ENCODE measurements around the gene CELSR1. TPM values are rescaled to one million over a fixed set of nuclear protein-coding genes. Genes with fewer than 3 reads are reported as not detected.

Gene CELSR1
- total RNA-seq, 1 experiment from 2014 or later, result 14.2 TPM

- POLR2A ChIA-PET (ENCODE audit: unreplicated experiment), result no interaction called here
- Histone ChIP-seq H4K20me1 (ENCODE audit: low read length) (no peaks in the 10 kb centered on the region), H3K27me3 (ENCODE audit: low read length) (no peaks in the 10 kb centered on the region), H3K4me2 (ENCODE audit: low read length) (no peak overlapping the region), H3K36me3 (ENCODE audit: low read depth, low read length) (peaks cover 21% of the 10 kb centered on the region), H3F3A (ENCODE audit: low read length, unreplicated experiment) (no peaks in the 10 kb centered on the region), H3K9me2 (replicated peaks; ENCODE audit: low read length) (no peaks in the 10 kb centered on the region), H3K79me2 (ENCODE audit: low read length) (no peaks in the 10 kb centered on the region), H3K4me1 (ENCODE audit: insufficient read depth, low read length) (peaks cover 4% of the 10 kb centered on the region; the same call in 1 of the 2 replicates), H3K9ac (ENCODE audit: low read length) (no peak overlapping the region), H3K4me3 (ENCODE audit: low read length) (no peak overlapping the region), H3K9me3 (ENCODE audit: low read length) (no peaks in the 10 kb centered on the region), H3K27ac (ENCODE audit: low read length) (no peak overlapping the region), H2AFZ (ENCODE audit: low read length) (no peak overlapping the region)
- TF ChIP-seq EZH2 (IDR thresholded peaks at IDR 0.05; ENCODE audit: low read length, unreplicated experiment) (no peak), EZH2phosphoT487 (IDR thresholded peaks at IDR 0.05; ENCODE audit: borderline replicate concordance, low read length) (no peak)
- TF ChIP-seq, protein P1, sequence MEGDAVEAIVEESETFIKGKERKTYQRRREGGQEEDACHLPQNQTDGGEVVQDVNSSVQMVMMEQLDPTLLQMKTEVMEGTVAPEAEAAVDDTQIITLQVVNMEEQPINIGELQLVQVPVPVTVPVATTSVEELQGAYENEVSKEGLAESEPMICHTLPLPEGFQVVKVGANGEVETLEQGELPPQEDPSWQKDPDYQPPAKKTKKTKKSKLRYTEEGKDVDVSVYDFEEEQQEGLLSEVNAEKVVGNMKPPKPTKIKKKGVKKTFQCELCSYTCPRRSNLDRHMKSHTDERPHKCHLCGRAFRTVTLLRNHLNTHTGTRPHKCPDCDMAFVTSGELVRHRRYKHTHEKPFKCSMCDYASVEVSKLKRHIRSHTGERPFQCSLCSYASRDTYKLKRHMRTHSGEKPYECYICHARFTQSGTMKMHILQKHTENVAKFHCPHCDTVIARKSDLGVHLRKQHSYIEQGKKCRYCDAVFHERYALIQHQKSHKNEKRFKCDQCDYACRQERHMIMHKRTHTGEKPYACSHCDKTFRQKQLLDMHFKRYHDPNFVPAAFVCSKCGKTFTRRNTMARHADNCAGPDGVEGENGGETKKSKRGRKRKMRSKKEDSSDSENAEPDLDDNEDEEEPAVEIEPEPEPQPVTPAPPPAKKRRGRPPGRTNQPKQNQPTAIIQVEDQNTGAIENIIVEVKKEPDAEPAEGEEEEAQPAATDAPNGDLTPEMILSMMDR (conservative IDR thresholded peaks at IDR 0.05; ENCODE audit: low read depth, low read length), result no peak
- intact Hi-C loops (cut with micrococcal nuclease), result no loop called here
- no TSS peak for BruUV-seq (replicated peaks)
- ATAC-seq (no peak), DNase-seq (no peak)
- CTCF ChIA-PET, result no interaction called here
These were observed 185.7 kb downstream of the CELSR1 start for GRCh38 chr22:46351767-46352166.

GRCh38 chr22:46351131-46351735 is 186.2 kb downstream of the CELSR1 start:
- Histone ChIP-seq H3K79me2 (ENCODE audit: low read length) (no peaks in the 10 kb centered on the region), H3K4me1 (ENCODE audit: insufficient read depth, low read length) (peaks cover 4% of the 10 kb centered on the region; the same call in 1 of the 2 replicates), H2AFZ (ENCODE audit: low read length) (no peak overlapping the region), H3K9me2 (replicated peaks; ENCODE audit: low read length) (no peaks in the 10 kb centered on the region), H3K9me3 (ENCODE audit: low read length) (no peaks in the 10 kb centered on the region), H3K9ac (ENCODE audit: low read length) (no peak overlapping the region), H3K4me2 (ENCODE audit: low read length) (no peak overlapping the region), H3F3A (ENCODE audit: low read length, unreplicated experiment) (no peaks in the 10 kb centered on the region), H4K20me1 (ENCODE audit: low read length) (no peaks in the 10 kb centered on the region), H3K27ac (ENCODE audit: low read length) (no peak overlapping the region), H3K4me3 (ENCODE audit: low read length) (no peak overlapping the region), H3K36me3 (ENCODE audit: low read depth, low read length) (peaks cover 26% of the 10 kb centered on the region), H3K27me3 (ENCODE audit: low read length) (no peaks in the 10 kb centered on the region)
- intact Hi-C loops (cut with micrococcal nuclease), result no loop called here
- ATAC-seq (no peak), DNase-seq (no peak)
- no peak for TF ChIP-seq EZH2phosphoT487 (IDR thresholded peaks at IDR 0.05; ENCODE audit: borderline replicate concordance, low read length)
- TF ChIP-seq, protein P1 (conservative IDR thresholded peaks at IDR 0.05; ENCODE audit: low read depth, low read length), result no peak
- BruUV-seq (replicated peaks), result no TSS peak
- ChIA-PET POLR2A (ENCODE audit: unreplicated experiment) (no interaction called here), CTCF (no interaction called here)

DNA sequence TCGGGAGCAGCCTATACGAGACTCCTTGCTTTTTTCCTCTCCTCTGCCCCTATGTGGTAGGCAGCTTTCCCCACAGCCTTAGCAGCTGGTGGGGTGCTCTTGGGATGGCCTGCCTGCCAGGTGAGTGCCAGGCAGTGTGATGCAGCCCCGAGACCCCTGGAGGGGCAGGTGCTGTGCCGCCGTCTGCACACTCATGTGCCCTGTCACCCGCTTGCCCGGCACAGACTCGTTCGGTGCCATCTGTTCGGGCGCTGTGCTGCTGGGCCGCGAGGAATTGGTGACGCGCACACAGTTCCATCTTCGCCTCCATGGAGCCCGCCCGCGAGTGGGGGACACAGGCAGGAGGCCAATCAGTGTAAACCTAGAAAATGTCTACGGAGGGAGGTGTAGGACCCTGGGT is 186.8 kb downstream of the CELSR1 start:
- DNase-seq (no peak), ATAC-seq (no peak)
- no TSS peak for BruUV-seq (replicated peaks)
- CTCF ChIA-PET, result no interaction called here
- intact Hi-C loops (cut with micrococcal nuclease), result no loop called here
- no peaks in the 10 kb centered on the region for H3K27me3 ChIP-seq (ENCODE audit: low read length)
- H3K36me3 ChIP-seq (ENCODE audit: low read depth, low read length), result peaks cover 24% of the 10 kb centered on the region
- no peaks in the 10 kb centered on the region for H4K20me1 ChIP-seq (ENCODE audit: low read length)
- no peak overlapping the region for H3K9ac ChIP-seq (ENCODE audit: low read length)
- no peak for TF ChIP-seq EZH2 (IDR thresholded peaks at IDR 0.05; ENCODE audit: low read length, unreplicated experiment)
- no peak for TF ChIP-seq EZH2phosphoT487 (IDR thresholded peaks at IDR 0.05; ENCODE audit: borderline replicate concordance, low read length)
- TF ChIP-seq, protein P1 (conservative IDR thresholded peaks at IDR 0.05; ENCODE audit: low read depth, low read length), result no peak
- no peak overlapping the region for H3K27ac ChIP-seq (ENCODE audit: low read length)
- H2AFZ ChIP-seq (ENCODE audit: low read length), result no peak overlapping the region
- peaks cover 4% of the 10 kb centered on the region; the same call in 1 of the 2 replicates for H3K4me1 ChIP-seq (ENCODE audit: insufficient read depth, low read length)
- H3K9me3 ChIP-seq (ENCODE audit: low read length), result no peaks in the 10 kb centered on the region
- H3F3A ChIP-seq (ENCODE audit: low read length, unreplicated experiment), result no peaks in the 10 kb centered on the region
- H3K9me2 ChIP-seq (replicated peaks; ENCODE audit: low read length), result no peaks in the 10 kb centered on the region
- POLR2A ChIA-PET (ENCODE audit: unreplicated experiment), result no interaction called here
- no peak overlapping the region for H3K4me3 ChIP-seq (ENCODE audit: low read length)
- no peaks in the 10 kb centered on the region for H3K79me2 ChIP-seq (ENCODE audit: low read length)
- no peak overlapping the region for H3K4me2 ChIP-seq (ENCODE audit: low read length)

Data from PC-3 (cell line).